CD4-positive, alpha-beta T cell (primary cell): ENCODE results near the gene AGAP1. TPM values are rescaled to one million over a fixed set of nuclear protein-coding genes. Genes with fewer than 3 reads are reported as not detected.
A peak's percentile ranks its signal among the peaks of the same experiment; 100 is the strongest.

Experiments
- ATAC-seq: fragments of 200-7000 bp; cut with Tn5 transposase; one replicate; pipeline ENCODE4 v1.10.0; 2022; ENCODE audit warnings: mild to moderate bottlenecking; ENCODE audit not compliant: poor library complexity
- CTCF ChIA-PET: fragments of 350-600 bp; sonication (Branson Sonifier 250); formaldehyde crosslinking; loops from one replicate; lab custom pipeline; 2021; ENCODE audit warnings: antibody characterized with exemption, inconsistent platforms; lab: Charles Lee
- POLR2A ChIA-PET: fragments of 350-600 bp; sonication (Branson Sonifier 250); formaldehyde crosslinking; loops from one replicate; lab custom pipeline; 2021; ENCODE audit warnings: antibody characterized with exemption, inconsistent platforms; lab: Charles Lee
- DNase-seq, 14 experiments: peaks; one replicate each; pipeline ENCODE4 v3.0.0-alpha.2; 2013 to 2020; ENCODE audit warnings: mixed read lengths in 2 of 14
- H3K27ac ChIP-seq, 2 donors: one replicate each; pipeline versions ENCODE4 v1.5.1 to v1.7.0; 2013; ENCODE audit warnings: low read length in 2 of 2, low read depth in 1 of 2, mild to moderate bottlenecking in 1 of 2
- H3K27me3 ChIP-seq, 2 experiments: 1 replicate in 1 of 2; 2 replicates in 1 of 2; pipeline versions ENCODE4 v1.6.1 to v1.7.0; 2013; ENCODE audit warnings: low read length in 2 of 2, control low read depth in 1 of 2, mild to moderate bottlenecking in 1 of 2, moderate library complexity in 1 of 2; ENCODE audit not compliant: insufficient read depth in 2 of 2, control insufficient read depth in 1 of 2
- H3K36me3 ChIP-seq: one replicate; pipeline ENCODE4 v1.6.1; 2013; ENCODE audit warnings: low read length, control low read depth; ENCODE audit not compliant: insufficient read depth
- H3K4me1 ChIP-seq: one replicate; pipeline ENCODE4 v1.6.1; 2013; ENCODE audit warnings: low read length, control low read depth; ENCODE audit not compliant: insufficient read depth
- H3K4me3 ChIP-seq: one replicate; pipeline ENCODE4 v1.5.1; 2013; ENCODE audit warnings: mild to moderate bottlenecking, low read length, moderate library complexity
- H3K9me3 ChIP-seq, 2 experiments: 1 replicate in 1 of 2; 2 replicates in 1 of 2; pipeline versions ENCODE4 v1.6.1 to v1.7.0; 2013; ENCODE audit warnings: low read length in 2 of 2, mild to moderate bottlenecking in 2 of 2, control low read depth in 1 of 2, moderate library complexity in 1 of 2; ENCODE audit not compliant: control insufficient read depth in 1 of 2, insufficient read depth in 1 of 2
- H3K27ac Mint-ChIP-seq: one replicate; pipeline ENCODE4 v1.8.0; 2020; ENCODE audit warnings: mixed read lengths
- H3K27me3 Mint-ChIP-seq: one replicate; pipeline ENCODE4 v1.8.0; 2021; ENCODE audit warnings: mixed read lengths
- H3K36me3 Mint-ChIP-seq: one replicate; pipeline ENCODE4 v1.8.0; 2021; ENCODE audit warnings: low read depth, mixed read lengths
- H3K4me1 Mint-ChIP-seq: one replicate; pipeline ENCODE4 v1.8.0; 2021; ENCODE audit warnings: low read depth, mixed read lengths
- H3K4me3 Mint-ChIP-seq: one replicate; pipeline ENCODE4 v1.8.0; 2020; ENCODE audit warnings: mild to moderate bottlenecking, mixed read lengths
- H3K9me3 Mint-ChIP-seq: one replicate; pipeline ENCODE4 v1.8.0; 2020; ENCODE audit warnings: mixed read lengths
- intact Hi-C, 2 experiments: fragments of 100-400 bp; cut with DNase I in 1 of 2; cut with micrococcal nuclease in 1 of 2; formaldehyde crosslinking; loops; one replicate each; pipeline versions ENCODE4 v1.15.1 to v1.9.0; 2023 to 2025; cut with DNase I, micrococcal nuclease
- total RNA-seq, 174 experiments: library from RNA in 2 of 174; stranded (reverse) in 2 of 174; gene quantifications; one replicate each; pipeline ENCODE4 v1.2.3 and lab custom pipeline; 2021 to 2026
- TF ChIP-seq, protein P1 (sequence below): fragments of 200-600 bp; IDR thresholded peaks from one replicate; pipeline ENCODE4 v1.8.0; 2022; ENCODE audit warnings: antibody characterized with exemption, mild to moderate bottlenecking

Gene AGAP1
- total RNA-seq, 2 experiments from 2014 or later: 2.6 to 3.1 TPM

DNA sequence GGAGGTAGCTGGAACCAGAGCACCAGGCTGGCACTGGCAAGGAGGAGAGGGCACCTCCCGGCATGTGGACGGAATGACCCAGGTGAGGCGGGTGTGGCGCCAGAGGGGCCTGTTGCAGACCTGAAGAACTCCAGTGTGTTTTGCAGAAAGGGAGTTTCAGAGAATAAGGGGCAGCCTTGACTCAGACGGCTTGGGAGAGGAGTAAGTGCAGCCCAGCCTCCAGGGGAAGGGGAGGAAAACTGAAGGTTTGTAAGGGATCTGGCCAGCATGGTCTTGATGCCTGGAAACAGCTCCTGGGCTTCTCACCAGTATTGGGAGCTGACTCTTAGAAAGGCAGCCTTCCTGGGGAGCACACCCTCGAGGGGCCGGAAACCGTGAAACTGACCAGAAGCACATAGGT lies 101.1 kb downstream of the AGAP1 start:
- H3K27me3 Mint-ChIP-seq: peaks cover 13% of the 10 kb centered on the region
- CTCF ChIA-PET: no interaction called here
- H3K27ac Mint-ChIP-seq: no peak overlapping the region

DNA sequence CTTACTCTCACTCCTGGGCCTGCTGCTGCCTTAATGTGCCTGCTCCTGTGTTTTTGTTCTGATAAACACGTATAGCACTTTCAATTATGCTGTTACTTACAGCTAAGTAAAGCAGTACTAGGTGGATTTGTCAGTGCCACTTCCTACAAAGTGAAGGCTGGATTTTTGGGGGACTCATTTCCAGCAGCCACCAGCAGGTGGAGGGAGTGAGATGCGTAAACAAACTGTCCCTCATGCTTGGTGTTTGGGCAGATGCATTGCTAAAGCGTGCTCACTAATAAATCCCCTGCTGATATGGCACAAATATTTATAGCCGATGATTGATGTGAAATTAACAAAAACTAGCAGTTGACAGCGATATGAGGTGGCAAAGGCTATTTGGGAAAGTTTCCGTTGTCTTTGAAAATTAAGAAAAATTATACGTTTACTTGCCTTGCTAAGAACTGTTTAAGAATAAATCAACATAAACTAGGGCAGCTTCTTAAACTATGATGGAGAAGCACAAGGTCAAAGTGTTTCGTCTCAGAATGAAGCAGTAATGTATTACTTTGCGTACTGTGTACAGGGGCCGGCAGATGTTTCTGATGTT lies 101.7 kb downstream of the AGAP1 start:
- H3K9me3 Mint-ChIP-seq: no peaks in the 10 kb centered on the region
- DNase-seq: peak in 8 of 14 experiments; percentile 7 to 49 (median 15)
- ATAC-seq: no peak
- TF ChIP-seq, protein P1, sequence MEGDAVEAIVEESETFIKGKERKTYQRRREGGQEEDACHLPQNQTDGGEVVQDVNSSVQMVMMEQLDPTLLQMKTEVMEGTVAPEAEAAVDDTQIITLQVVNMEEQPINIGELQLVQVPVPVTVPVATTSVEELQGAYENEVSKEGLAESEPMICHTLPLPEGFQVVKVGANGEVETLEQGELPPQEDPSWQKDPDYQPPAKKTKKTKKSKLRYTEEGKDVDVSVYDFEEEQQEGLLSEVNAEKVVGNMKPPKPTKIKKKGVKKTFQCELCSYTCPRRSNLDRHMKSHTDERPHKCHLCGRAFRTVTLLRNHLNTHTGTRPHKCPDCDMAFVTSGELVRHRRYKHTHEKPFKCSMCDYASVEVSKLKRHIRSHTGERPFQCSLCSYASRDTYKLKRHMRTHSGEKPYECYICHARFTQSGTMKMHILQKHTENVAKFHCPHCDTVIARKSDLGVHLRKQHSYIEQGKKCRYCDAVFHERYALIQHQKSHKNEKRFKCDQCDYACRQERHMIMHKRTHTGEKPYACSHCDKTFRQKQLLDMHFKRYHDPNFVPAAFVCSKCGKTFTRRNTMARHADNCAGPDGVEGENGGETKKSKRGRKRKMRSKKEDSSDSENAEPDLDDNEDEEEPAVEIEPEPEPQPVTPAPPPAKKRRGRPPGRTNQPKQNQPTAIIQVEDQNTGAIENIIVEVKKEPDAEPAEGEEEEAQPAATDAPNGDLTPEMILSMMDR: peak; percentile 31
- H3K9me3 ChIP-seq: peaks cover 0 to 10% of the 10 kb centered on the region in 2 experiments
- no peaks in the 10 kb centered on the region for H3K36me3 Mint-ChIP-seq
- intact Hi-C loops: loop anchor here (2.0 to 10.0 kb wide), 3 partner anchors 149 to 1045 kb away; no protein-coding TSS in a partner anchor
- H3K4me3 Mint-ChIP-seq: no peak overlapping the region
- no peaks in the 10 kb centered on the region for H3K4me1 Mint-ChIP-seq
- peaks cover 13% of the 10 kb centered on the region for H3K27me3 Mint-ChIP-seq
- POLR2A ChIA-PET: no interaction called here
- no peak overlapping the region for H3K27ac ChIP-seq
- H3K4me3 ChIP-seq: no peak overlapping the region
- H3K4me1 ChIP-seq: no peaks in the 10 kb centered on the region
- no peaks in the 10 kb centered on the region for H3K36me3 ChIP-seq
- peaks cover 0 to 2% of the 10 kb centered on the region in 2 experiments for H3K27me3 ChIP-seq
- CTCF ChIA-PET: no interaction called here
- no peak overlapping the region for H3K27ac Mint-ChIP-seq

More for the DNA sequence above, 101.1 kb downstream of the AGAP1 start:
- no peak overlapping the region for H3K4me3 Mint-ChIP-seq
- H3K36me3 Mint-ChIP-seq: no peaks in the 10 kb centered on the region
- Histone ChIP-seq H3K4me3 (no peak overlapping the region), H3K27ac (no peak overlapping the region), H3K9me3 (peaks cover 0 to 10% of the 10 kb centered on the region in 2 experiments), H3K4me1 (no peaks in the 10 kb centered on the region), H3K27me3 (peaks cover 0 to 2% of the 10 kb centered on the region in 2 experiments), H3K36me3 (no peaks in the 10 kb centered on the region)
- H3K4me1 Mint-ChIP-seq: no peaks in the 10 kb centered on the region
- no peak for DNase-seq
- intact Hi-C loops: loop anchor here (2.0 to 10.0 kb wide), 3 partner anchors 150 to 1044 kb away; no protein-coding TSS in a partner anchor
- POLR2A ChIA-PET: no interaction called here
- TF ChIP-seq, protein P1: no peak
- H3K9me3 Mint-ChIP-seq: no peaks in the 10 kb centered on the region
- no peak for ATAC-seq

DNA sequence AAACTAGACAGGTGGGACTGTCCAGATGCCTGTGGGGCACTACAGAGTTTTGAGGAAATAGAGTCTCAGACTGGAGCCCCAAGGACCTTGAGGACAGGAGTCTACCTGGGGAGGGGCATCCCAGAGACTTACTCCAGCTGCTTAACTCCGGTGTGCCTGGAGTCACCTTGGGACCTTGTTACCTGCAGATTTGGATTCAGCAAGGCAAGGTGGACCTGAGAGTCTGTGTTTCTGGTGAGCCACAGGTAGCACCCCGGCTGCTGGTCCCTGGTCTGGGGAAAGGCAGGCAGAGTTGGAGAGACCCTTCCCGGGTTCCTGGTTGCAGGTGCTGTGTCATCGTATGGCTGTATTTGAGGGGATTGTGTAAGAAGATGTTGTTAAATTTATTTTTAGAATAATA lies 102.4 kb downstream of the AGAP1 start:
- Mint-ChIP-seq H3K36me3 (no peaks in the 10 kb centered on the region), H3K4me3 (no peak overlapping the region), H3K27me3 (peaks cover 19% of the 10 kb centered on the region), H3K9me3 (no peaks in the 10 kb centered on the region), H3K4me1 (no peaks in the 10 kb centered on the region), H3K27ac (no peak overlapping the region)
- CTCF ChIA-PET: no interaction called here
- Histone ChIP-seq H3K27me3 (peaks cover 0 to 2% of the 10 kb centered on the region in 2 experiments), H3K27ac (no peak overlapping the region), H3K4me1 (no peaks in the 10 kb centered on the region), H3K36me3 (no peaks in the 10 kb centered on the region), H3K9me3 (peaks cover 0 to 10% of the 10 kb centered on the region in 2 experiments), H3K4me3 (no peak overlapping the region)
- ATAC-seq: no peak
- TF ChIP-seq, protein P1: no peak
- POLR2A ChIA-PET: no interaction called here
- intact Hi-C loops: loop anchor here in 1 of 2 experiments (10.0 kb wide), 1 partner anchor 149 kb away; no protein-coding TSS in a partner anchor
- DNase-seq: no peak
